ENCODE measurements around the gene SENP1.

Gene SENP1

GRCh38 chr12:48067250-48067938 is 38.5 kb downstream of the SENP1 start:
- DNase-seq (ENCODE audit: low read depth), result no peak

GRCh38 chr12:48065041-48065440 is 40.8 kb downstream of the SENP1 start:
- DNase-seq (ENCODE audit: low read depth), result no peak

DNA sequence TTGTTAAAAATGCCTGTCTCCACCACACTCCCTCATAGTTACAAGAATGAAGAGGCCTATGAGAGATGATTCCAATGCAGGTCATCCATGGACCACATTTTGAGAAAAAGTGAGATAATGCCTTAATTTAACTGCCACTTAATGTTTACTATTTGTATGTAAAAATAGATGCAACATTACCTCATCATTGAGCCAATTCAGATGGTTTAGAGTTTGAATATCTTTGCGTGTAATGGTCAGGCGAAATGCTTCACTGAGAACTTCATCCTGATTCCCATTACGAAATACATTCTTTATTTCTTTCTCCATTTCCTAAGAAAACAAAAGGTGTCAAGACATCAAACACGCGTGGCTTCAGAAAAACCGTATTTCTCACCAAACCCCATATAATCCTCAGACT is 42.3 kb downstream of the SENP1 start:
- no peak for DNase-seq (ENCODE audit: low read depth)

- DNase-seq (ENCODE audit: low read depth), result no peak
These were observed 43.8 kb downstream of the SENP1 start for GRCh38 chr12:48061938-48062719.

DNA sequence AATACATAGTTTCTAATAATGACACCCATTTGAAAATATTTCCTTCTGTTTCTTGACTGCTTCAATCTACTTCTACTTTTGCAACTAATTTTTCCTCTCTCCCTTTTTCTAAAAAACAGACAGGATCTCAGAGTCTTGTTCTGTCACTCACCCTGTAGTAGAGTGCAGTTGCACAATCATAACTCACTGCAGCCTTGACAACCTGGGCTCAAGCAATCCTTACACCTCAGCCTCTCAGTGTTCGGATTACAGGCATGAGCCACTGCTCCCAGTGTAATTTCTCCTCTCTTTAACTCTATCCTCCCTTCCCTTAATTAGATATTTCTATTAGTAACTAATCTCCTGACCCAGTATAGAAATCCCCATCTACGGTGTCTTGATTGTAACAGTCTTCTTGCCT is 45.4 kb downstream of the SENP1 start:
- DNase-seq (ENCODE audit: low read depth), result no peak

GRCh38 chr12:48058771-48059170 is 47.1 kb downstream of the SENP1 start:
- DNase-seq (ENCODE audit: low read depth), result no peak

DNA sequence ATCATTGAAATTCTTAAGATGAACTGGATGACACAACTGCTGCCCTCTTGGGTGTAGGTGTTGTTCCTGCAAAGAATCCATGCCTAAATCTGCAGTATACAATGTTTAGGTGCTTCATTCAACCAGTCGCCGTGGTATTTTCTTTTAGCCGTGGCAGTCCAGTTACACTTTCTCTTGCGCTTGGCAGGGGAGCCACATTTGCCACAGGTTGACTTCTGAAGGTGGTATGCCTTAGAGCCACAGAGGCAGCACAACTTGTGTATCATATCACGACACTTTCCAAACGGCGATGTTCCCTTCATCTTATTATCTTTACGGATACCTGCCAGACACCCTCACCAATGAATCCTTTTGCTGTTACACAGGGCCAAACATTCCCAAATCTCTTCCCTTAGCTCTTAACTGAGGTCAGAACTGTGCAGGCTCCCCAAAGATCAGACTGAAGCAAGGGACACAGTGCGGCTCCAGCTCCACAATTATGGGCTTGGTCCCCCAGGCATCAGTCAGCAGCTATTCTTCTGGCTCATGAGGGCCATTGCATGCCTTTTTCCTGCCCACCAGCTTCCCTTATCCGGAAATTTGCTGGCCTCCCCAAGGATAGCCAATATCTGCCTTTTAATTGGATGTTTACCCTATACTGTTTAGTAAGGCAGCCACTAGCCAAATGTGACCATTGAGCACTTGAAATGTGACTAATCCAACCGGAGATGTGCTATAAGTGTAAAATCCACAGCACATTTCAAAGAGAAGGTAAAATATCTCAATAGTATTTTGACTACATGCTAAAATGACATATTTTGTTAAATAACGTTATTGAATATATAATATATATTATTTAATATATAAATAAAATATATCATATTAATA is 50.7 kb downstream of the SENP1 start:
- no peak for DNase-seq (ENCODE audit: low read depth)

DNA sequence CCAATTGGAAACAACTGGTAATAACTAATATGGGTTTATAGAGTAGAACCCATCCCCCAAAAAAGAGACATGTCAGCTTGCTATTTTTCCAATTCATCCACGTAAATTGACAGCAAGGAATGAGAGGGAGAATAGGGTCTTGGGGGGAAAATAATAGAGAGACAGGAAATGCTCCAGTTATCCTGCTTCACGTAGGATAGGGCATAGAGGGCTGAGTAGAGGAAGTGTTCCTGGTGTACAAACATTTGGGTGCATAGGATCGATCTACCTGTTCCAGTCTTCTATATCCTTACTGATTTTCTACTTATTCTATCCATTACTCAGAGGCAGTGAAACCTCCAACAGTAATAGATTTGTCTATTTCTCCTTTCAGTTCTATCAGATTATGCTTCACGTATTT is 52.0 kb downstream of the SENP1 start:
- no peak for DNase-seq (ENCODE audit: low read depth)

- DNase-seq (ENCODE audit: low read depth), result no peak
These were observed 52.8 kb downstream of the SENP1 start for GRCh38 chr12:48053122-48053521.

GRCh38 chr12:48051681-48052080 is 54.2 kb downstream of the SENP1 start:
- DNase-seq (ENCODE audit: low read depth), result no peak

GRCh38 chr12:48050174-48050573 is 55.7 kb downstream of the SENP1 start:
- no peak for DNase-seq (ENCODE audit: low read depth)

DNA sequence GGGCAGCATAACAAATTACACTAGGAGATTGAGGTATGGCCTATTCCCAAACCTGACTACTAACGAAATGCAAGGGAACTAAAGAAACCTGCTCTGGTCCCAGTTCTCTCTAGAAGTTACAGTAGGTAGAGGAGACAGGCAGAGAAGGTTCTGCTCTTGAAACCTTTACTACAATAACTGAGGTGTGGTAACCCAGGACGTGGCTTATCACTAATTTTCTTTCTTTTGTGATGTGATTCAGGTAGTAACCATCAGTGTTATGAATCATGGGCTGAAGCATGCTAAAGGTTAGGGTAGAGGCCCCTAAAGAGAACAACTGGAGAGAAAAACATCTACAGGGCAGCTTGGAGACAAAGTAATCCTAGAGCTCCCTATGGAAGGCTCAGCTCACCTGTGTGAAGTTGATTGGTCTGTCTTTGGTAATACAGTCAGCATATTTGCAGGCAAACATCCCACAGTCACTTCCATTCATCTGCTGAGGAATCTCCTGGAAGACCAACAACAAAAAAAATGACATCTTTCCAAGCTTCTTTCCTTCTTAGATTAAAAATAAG is 59.8 kb downstream of the SENP1 start:
- no peak for DNase-seq (ENCODE audit: low read depth)

GRCh38 chr12:48045061-48045846 is 60.6 kb downstream of the SENP1 start:
- DNase-seq (ENCODE audit: low read depth), result no peak

GRCh38 chr12:48044396-48044795 is 61.5 kb downstream of the SENP1 start:
- no peak for DNase-seq (ENCODE audit: low read depth)

- no peak for DNase-seq (ENCODE audit: low read depth)
These were observed 62.1 kb downstream of the SENP1 start for GRCh38 chr12:48043771-48044170.

DNA sequence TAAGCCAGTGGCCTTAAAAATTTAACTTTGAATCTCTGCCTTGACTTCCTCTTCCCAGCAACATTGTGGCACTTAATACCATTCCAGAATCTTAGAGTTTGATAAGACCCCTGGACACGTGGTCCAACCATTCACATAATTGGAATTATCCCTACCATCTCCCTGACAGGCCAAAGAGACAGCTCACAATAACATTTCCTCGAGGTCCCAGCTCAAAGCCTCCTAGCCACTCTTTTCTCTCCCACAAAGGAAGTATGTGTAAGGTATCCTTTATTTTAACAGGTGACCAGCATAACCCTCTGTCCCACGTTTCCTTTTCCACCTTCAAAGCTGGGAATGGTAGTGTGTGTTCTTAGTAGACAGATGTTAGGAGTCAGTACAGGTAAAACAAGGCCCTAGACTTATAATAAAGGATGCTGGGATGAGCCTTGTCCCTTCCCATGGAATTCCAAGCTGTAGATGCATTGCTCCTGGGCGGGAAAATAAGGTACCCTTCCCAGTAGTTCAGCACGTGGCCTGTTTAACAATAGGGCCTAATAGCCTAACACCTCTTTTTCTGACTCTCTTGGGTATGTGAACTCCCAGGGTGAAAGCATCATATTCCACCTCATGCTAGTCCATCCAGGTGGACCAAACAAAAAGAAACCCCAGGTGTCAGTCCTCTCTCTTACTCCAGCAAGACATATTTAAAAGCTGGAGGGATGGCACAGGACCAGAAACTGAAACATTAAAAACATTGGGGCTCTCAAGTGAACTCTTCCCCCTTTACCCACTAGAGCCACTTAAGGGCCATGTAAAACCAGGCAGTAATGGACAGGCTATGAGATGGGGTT is 64.1 kb downstream of the SENP1 start:
- no peak for DNase-seq (ENCODE audit: low read depth)

GRCh38 chr12:48040354-48040753 is 65.5 kb downstream of the SENP1 start:
- DNase-seq (ENCODE audit: low read depth), result no peak

- no peak for DNase-seq (ENCODE audit: low read depth)
These were observed 66.7 kb downstream of the SENP1 start for GRCh38 chr12:48039151-48039550.

- no peak for DNase-seq (ENCODE audit: low read depth)
These were observed 67.8 kb downstream of the SENP1 start for GRCh38 chr12:48038085-48038484.

DNA sequence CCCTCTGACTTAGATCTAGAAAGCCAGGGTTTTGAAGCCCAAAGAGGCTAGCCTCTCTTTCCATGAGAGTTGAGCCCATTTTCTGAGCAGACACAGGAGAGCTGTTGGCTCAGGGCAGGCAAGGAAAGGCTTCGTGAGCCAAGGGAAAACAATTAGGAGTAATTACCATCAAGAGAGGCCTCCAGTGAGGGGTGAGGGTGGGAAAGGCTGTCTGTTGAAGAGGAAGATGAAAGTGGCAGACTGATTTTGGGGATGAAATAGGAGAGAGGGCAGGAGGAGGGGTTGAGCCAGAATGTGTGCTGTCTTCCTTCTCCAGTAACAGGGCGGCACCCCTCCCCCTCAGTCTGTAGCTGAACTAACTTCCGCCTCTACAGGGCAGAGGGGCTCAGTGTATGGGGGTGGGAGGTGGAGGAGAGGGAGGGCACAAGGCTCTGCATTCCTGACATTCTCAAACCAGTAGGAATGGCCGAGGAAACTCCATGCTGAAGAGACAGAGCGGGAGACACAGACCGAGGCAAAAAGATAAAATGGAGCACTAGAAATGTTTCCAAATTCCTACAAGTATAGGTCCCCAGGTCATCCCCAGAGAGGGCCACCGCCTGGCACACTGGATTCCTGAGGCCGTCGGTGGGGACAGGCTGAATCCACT is 68.5 kb downstream of the SENP1 start:
- DNase-seq (ENCODE audit: low read depth), result no peak

Data from stimulated activated CD8-positive, alpha-beta memory T cell treated with anti-CD3 and anti-CD28 coated beads, Interleukin-12 subunit alpha, Interleukin-12 subunit beta, amount 100 ng/mL, for 4 hours (primary cell).